Measurements from ENCODE around the gene HIVEP1. TPM values are rescaled to one million over a fixed set of nuclear protein-coding genes. Genes with fewer than 3 reads are reported as not detected.

Gene HIVEP1
- total and polyA plus RNA-seq, 4 donors = 2.7 to 27.2 (median 6.2) TPM

GRCh38 chr6:12011276-12012037 is 655 bp upstream of the HIVEP1 start (continued):
- TF ChIP-seq FOXA1 (IDR thresholded peaks at IDR 0.05) = no peak
- TF ChIP-seq NR2F2 (IDR thresholded peaks at IDR 0.05) = no peak
- no peak for TF ChIP-seq FOXA2 (IDR thresholded peaks at IDR 0.05)

- peak; percentile 56 for DNase-seq (ENCODE audit: low spot score)
- H3K4me1 ChIP-seq (ENCODE audit: control insufficient read depth in 4 of 4, insufficient read depth in 4 of 4, low read length in 3 of 4) = peaks cover 0 to 31% (median 3%) of the 10 kb centered on the region in 4 donors
- H3K9me3 ChIP-seq (ENCODE audit: control insufficient read depth in 4 of 4, low read length in 3 of 4) = no peaks in the 10 kb centered on the region
- H3K9ac ChIP-seq (ENCODE audit: low read depth in 1 of 2, low read length in 2 of 2) = peak overlapping the region; percentile 63 to 82
- H3K27ac ChIP-seq (ENCODE audit: low read depth in 1 of 2, low read length in 2 of 2) = peak overlapping the region; percentile 86 to 87
- peak overlapping the region; percentile 91 to 99 (median 95) for H3K4me3 ChIP-seq (ENCODE audit: low read depth in 1 of 3, low read length in 3 of 3)
- peaks cover 2 to 25% (median 11%) of the 10 kb centered on the region in 4 donors for H3K36me3 ChIP-seq (ENCODE audit: control insufficient read depth in 4 of 4, insufficient read depth in 3 of 4, low read depth in 1 of 4, low read length in 3 of 4)
- no peaks in the 10 kb centered on the region for H3K27me3 ChIP-seq (ENCODE audit: control insufficient read depth in 4 of 4, insufficient read depth in 4 of 4, low read length in 3 of 4)
- WGBS = under 1% methylated on average over 60 of the region's 60 CpGs
- TF ChIP-seq FOXA1 (IDR thresholded peaks at IDR 0.05) = no peak
- TF ChIP-seq SP1 (IDR thresholded peaks at IDR 0.05) = peak; percentile 38
- TF ChIP-seq RAD21 (IDR thresholded peaks at IDR 0.05) = peak; percentile 10 to 55
- TF ChIP-seq YY1 (IDR thresholded peaks at IDR 0.05) = peak; percentile 48
Measured at GRCh38 chr6:12012558-12013306, 620 bp downstream of the HIVEP1 start.

- no peak for TF ChIP-seq REST (IDR thresholded peaks at IDR 0.05)
- no peak for TF ChIP-seq RAD21 (IDR thresholded peaks at IDR 0.05)
- TF ChIP-seq NR2F2 (IDR thresholded peaks at IDR 0.05) = no peak
- TF ChIP-seq EGR1 (IDR thresholded peaks at IDR 0.05; ENCODE audit: low read depth in 2 of 2) = no peak
- no peak for TF ChIP-seq SP1 (IDR thresholded peaks at IDR 0.05)
- H3K27ac ChIP-seq (ENCODE audit: low read depth in 1 of 2, low read length in 2 of 2) = peak overlapping the region; percentile 86 to 87
- no peaks in the 10 kb centered on the region for H3K9me3 ChIP-seq (ENCODE audit: control insufficient read depth in 4 of 4, low read length in 3 of 4)
- peak overlapping the region; percentile 91 to 99 (median 95) for H3K4me3 ChIP-seq (ENCODE audit: low read depth in 1 of 3, low read length in 3 of 3)
- peak overlapping the region; percentile 63 to 82 for H3K9ac ChIP-seq (ENCODE audit: low read depth in 1 of 2, low read length in 2 of 2)
- H3K27me3 ChIP-seq (ENCODE audit: control insufficient read depth in 4 of 4, insufficient read depth in 4 of 4, low read length in 3 of 4) = no peaks in the 10 kb centered on the region
- WGBS = 5% methylated on average over 13 of the region's 13 CpGs
- H3K36me3 ChIP-seq (ENCODE audit: control insufficient read depth in 4 of 4, insufficient read depth in 3 of 4, low read depth in 1 of 4, low read length in 3 of 4) = peaks cover 8 to 26% (median 13%) of the 10 kb centered on the region in 4 donors
- peaks cover 0 to 28% (median 3%) of the 10 kb centered on the region in 4 donors for H3K4me1 ChIP-seq (ENCODE audit: control insufficient read depth in 4 of 4, insufficient read depth in 4 of 4, low read length in 3 of 4)
- no peak for DNase-seq (ENCODE audit: low spot score)
Measured at GRCh38 chr6:12013307-12013719, 1.2 kb downstream of the HIVEP1 start.
